Measurements from ENCODE around the gene RHNO1. TPM values are rescaled to one million over a fixed set of nuclear protein-coding genes. Genes with fewer than 3 reads are reported as not detected.

The RHNO1 gene
- total RNA-seq, 4 donors from 2014 or later, result 5.8 to 23.0 (median 17.8) TPM

- DNase-seq, result no peak
- Histone ChIP-seq H3K9me3 (no peaks in the 10 kb centered on the region), H3K27me3 (no peaks in the 10 kb centered on the region), H3K36me3 (no peaks in the 10 kb centered on the region), H3K4me1 (peaks cover 0 to 16% (median 5%) of the 10 kb centered on the region in 4 donors), H3K4me3 (peak overlapping the region; percentile 95 to 99 (median 96)), H3K27ac (peak overlapping the region; percentile 96 to 99 (median 96))
- TF ChIP-seq POLR2A (IDR thresholded peaks at IDR 0.05) (no peak), CTCF (IDR thresholded peaks at IDR 0.05) (no peak)
Measured at GRCh38 chr12:2876431-2877046, 484 bp upstream of the RHNO1 start.

GRCh38 chr12:2877953-2878732 is 1.1 kb downstream of the RHNO1 start:
- peak overlapping the region; percentile 95 to 99 (median 96) for H3K4me3 ChIP-seq
- TF ChIP-seq POLR2A (IDR thresholded peaks at IDR 0.05) (no peak), CTCF (IDR thresholded peaks at IDR 0.05) (no peak)
- no peaks in the 10 kb centered on the region for H3K9me3 ChIP-seq
- no peak for DNase-seq
- peaks cover 0 to 16% (median 5%) of the 10 kb centered on the region in 4 donors for H3K4me1 ChIP-seq
- H3K36me3 ChIP-seq, result no peaks in the 10 kb centered on the region
- H3K27me3 ChIP-seq, result no peaks in the 10 kb centered on the region
- peak overlapping the region; percentile 96 to 99 (median 96) for H3K27ac ChIP-seq

DNA sequence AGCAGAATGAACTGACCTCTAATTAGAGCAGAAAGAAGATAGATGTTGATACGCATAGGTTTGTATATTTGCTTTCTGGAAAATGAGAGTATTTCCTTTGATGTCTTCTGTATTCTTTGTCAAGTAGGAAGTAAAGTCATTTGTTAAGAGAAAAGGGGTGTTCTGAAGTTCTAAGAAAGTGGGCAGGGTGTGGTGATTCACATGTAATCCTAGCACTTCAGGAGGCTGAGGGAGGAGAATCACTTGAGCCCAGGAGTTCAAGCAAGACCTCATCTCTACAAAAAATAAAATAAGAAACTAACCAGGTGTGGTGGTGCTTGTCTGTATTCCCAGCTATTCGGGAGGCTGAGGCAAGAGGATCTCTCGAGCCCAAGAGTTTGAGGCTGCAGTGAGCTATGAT is 2.8 kb downstream of the RHNO1 start:
- TF ChIP-seq POLR2A (IDR thresholded peaks at IDR 0.05) (no peak), CTCF (IDR thresholded peaks at IDR 0.05) (no peak)
- DNase-seq, result no peak

GRCh38 chr12:2884810-2885209 is 7.8 kb downstream of the RHNO1 start:
- H3K4me3 ChIP-seq, result no peak overlapping the region
- peaks cover 0 to 1% (median 0%) of the 10 kb centered on the region in 4 donors for H3K4me1 ChIP-seq
- TF ChIP-seq CTCF (IDR thresholded peaks at IDR 0.05), result no peak
- no peak for TF ChIP-seq POLR2A (IDR thresholded peaks at IDR 0.05)
- no peaks in the 10 kb centered on the region for H3K9me3 ChIP-seq
- H3K27ac ChIP-seq, result peak overlapping the region in 1 of 4 donors; percentile 6
- peaks cover 0 to 10% (median 0%) of the 10 kb centered on the region in 3 donors for H3K36me3 ChIP-seq
- no peaks in the 10 kb centered on the region for H3K27me3 ChIP-seq
- no peak for DNase-seq

More for the DNA sequence above, 2.8 kb downstream of the RHNO1 start:
- H3K27me3 ChIP-seq, result no peaks in the 10 kb centered on the region
- H3K27ac ChIP-seq, result no peak overlapping the region
- H3K9me3 ChIP-seq, result no peaks in the 10 kb centered on the region
- H3K4me3 ChIP-seq, result no peak overlapping the region
- H3K36me3 ChIP-seq, result no peaks in the 10 kb centered on the region
- H3K4me1 ChIP-seq, result peaks cover 0 to 16% (median 5%) of the 10 kb centered on the region in 4 donors

DNA sequence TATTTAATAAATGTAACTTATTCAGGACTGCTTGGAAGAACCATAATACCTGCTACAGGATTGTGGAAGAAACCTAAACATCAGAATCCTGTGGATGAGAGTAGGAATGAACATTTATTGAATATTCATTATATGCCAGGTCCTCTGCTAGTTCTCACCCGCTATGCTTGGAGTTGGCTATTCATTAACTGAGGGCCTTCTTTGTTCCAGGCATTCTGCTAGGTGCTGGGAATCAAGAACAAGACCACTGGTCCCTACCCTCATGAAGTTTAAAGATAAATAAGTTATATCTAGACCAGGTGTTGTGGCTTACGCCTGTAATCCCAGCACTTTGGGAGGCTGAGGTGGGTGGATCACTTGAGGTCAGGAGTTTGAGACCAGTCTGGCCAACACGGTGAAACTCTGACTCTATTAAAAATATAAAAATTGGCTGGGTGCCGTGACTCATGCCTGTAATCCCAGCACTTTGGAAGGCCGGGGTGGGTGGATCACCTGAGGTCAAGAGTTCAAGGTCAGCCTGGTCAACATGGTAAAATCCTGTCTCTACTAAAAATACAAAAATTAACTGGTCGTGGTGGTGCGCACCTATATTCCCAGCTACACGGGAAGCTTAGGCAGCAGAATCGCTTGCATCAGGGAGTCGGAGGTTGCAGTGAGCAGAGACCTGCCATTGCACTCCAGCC is 9.9 kb downstream of the RHNO1 start:
- no peak for DNase-seq
- peaks cover 0 to 10% (median 0%) of the 10 kb centered on the region in 3 donors for H3K36me3 ChIP-seq
- no peaks in the 10 kb centered on the region for H3K9me3 ChIP-seq
- H3K4me1 ChIP-seq, result peaks cover 0 to 14% (median 2%) of the 10 kb centered on the region in 4 donors
- no peak overlapping the region for H3K4me3 ChIP-seq
- no peaks in the 10 kb centered on the region for H3K27me3 ChIP-seq
- TF ChIP-seq POLR2A (IDR thresholded peaks at IDR 0.05), result no peak
- TF ChIP-seq CTCF (IDR thresholded peaks at IDR 0.05), result no peak
- H3K27ac ChIP-seq, result no peak overlapping the region

Measured in Peyer's patch (tissue), 4 donors.